Astrocyte (in vitro differentiated cells and primary cell): ENCODE measurements around the gene PEX10.

Source experiments
- EZH2 ChIP-seq: IDR thresholded peaks from 2 replicates; pipeline ENCODE4 v1.6.1; 2012; ENCODE audit warnings: mild to moderate bottlenecking, low read length, inconsistent platforms; ENCODE audit not compliant: insufficient read depth
- TF ChIP-seq, protein P1 (sequence below): IDR thresholded peaks from 2 replicates; pipeline ENCODE4 v1.5.1; 2011; ENCODE audit warnings: low read depth, mild to moderate bottlenecking, inconsistent platforms, low read length, moderate library complexity; ENCODE audit not compliant: insufficient read depth

DNA sequence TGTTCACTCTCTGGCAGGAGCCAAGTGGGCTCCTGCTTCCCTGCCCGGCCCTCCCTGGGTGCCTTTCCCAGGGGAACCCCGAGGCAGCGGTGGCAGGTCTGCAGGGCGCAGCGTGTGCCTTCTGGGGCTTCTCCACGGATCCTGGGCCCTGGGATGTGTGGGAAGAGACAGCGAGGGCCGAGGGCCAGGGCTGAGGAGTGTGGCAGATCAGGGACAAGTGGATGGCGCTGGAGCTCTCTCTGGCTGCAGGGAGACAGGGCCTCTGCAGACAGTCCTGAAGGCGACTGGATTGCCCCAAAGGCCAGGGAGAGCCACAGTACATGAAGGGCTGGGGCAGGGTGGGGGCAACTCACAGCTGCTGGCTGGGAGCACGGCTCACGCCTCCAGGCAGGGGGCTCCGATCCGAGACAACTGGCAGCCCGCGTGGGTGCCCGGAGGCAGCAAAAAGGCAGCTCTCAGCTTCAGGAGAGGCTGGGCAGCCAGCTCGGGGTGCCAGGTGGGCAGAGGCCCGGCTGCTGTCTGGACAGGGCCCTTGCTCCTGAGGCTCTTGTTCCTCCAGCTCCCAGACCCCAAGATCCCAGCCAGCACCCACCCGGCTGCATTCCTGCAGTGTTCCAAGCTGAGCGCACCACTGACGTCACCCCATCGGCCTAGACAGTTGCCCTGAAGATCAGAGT is 37.0 kb downstream of the PEX10 start:
- TF ChIP-seq, protein P1, sequence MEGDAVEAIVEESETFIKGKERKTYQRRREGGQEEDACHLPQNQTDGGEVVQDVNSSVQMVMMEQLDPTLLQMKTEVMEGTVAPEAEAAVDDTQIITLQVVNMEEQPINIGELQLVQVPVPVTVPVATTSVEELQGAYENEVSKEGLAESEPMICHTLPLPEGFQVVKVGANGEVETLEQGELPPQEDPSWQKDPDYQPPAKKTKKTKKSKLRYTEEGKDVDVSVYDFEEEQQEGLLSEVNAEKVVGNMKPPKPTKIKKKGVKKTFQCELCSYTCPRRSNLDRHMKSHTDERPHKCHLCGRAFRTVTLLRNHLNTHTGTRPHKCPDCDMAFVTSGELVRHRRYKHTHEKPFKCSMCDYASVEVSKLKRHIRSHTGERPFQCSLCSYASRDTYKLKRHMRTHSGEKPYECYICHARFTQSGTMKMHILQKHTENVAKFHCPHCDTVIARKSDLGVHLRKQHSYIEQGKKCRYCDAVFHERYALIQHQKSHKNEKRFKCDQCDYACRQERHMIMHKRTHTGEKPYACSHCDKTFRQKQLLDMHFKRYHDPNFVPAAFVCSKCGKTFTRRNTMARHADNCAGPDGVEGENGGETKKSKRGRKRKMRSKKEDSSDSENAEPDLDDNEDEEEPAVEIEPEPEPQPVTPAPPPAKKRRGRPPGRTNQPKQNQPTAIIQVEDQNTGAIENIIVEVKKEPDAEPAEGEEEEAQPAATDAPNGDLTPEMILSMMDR: no peak
- TF ChIP-seq EZH2: no peak
